ENCODE measurements around the gene DDX39A. TPM values are rescaled to one million over a fixed set of nuclear protein-coding genes. Genes with fewer than 3 reads are reported as not detected.

Gene DDX39A
- polyA plus RNA-seq, 4 donors = 61.9 to 139 (median 125) TPM

GRCh38 chr19:14430712-14431111 lies 11.6 kb upstream of the DDX39A start:
- Histone ChIP-seq H3K27ac (ENCODE audit: low read depth in 1 of 3, low read length in 2 of 3) (no peak overlapping the region), H3K4me1 (ENCODE audit: control insufficient read depth in 3 of 3, insufficient read depth in 2 of 3, low read depth in 1 of 3, low read length in 2 of 3) (peaks cover 0 to 16% (median 0%) of the 10 kb centered on the region in 3 donors), H3K36me3 (ENCODE audit: control insufficient read depth in 3 of 3, insufficient read depth in 2 of 3, low read depth in 1 of 3, low read length in 3 of 3) (peaks cover 0 to 15% (median 0%) of the 10 kb centered on the region in 3 donors), H3K27me3 (ENCODE audit: control insufficient read depth in 3 of 3, insufficient read depth in 3 of 3, low read length in 3 of 3) (peaks cover 0 to 15% (median 0%) of the 10 kb centered on the region in 3 donors), H3K9me3 (ENCODE audit: control insufficient read depth in 2 of 2, insufficient read depth in 1 of 2, low read depth in 1 of 2, low read length in 1 of 2) (no peaks in the 10 kb centered on the region), H3K4me3 (ENCODE audit: low read depth in 1 of 3, low read length in 3 of 3) (no peak overlapping the region)
- DNase-seq (no peak), FAIRE-seq (no peak)
- 58 to 69% (median 63%) methylated on average over 3 of the region's 3 CpGs for WGBS, 3 donors

DNA sequence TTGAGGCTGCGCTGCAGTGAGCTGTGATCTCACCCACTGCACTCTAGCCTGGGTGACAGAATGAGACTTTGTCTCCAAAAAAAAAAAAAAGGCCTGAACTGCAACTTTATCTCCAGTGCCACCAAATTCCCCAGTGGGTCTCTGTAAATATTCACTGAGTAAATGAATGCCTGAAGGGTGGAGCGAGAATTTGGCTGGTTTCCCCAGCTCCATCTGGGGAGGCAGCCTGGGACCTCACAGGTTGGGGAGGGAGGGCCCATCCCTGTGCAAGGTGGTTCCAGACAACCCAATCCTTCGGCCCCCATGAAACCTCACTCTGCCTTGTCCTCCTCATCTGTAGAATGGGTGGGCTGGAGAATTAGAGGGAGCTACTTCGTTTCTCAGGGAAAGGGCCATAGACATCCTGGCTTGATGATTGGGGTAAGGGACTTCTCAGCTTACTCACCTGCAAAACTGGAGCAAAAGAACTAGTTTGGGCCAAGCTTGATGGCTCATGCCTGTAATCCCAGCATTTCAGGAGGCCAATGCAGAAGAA lies 9.8 kb upstream of the DDX39A start:
- Histone ChIP-seq H3K27me3 (ENCODE audit: control insufficient read depth in 3 of 3, insufficient read depth in 3 of 3, low read length in 3 of 3) (peaks cover 0 to 15% (median 0%) of the 10 kb centered on the region in 3 donors), H3K27ac (ENCODE audit: low read depth in 1 of 3, low read length in 2 of 3) (no peak overlapping the region), H3K4me3 (ENCODE audit: low read depth in 1 of 3, low read length in 3 of 3) (no peak overlapping the region), H3K9me3 (ENCODE audit: control insufficient read depth in 2 of 2, insufficient read depth in 1 of 2, low read depth in 1 of 2, low read length in 1 of 2) (no peaks in the 10 kb centered on the region), H3K36me3 (ENCODE audit: control insufficient read depth in 3 of 3, insufficient read depth in 2 of 3, low read depth in 1 of 3, low read length in 3 of 3) (no peaks in the 10 kb centered on the region), H3K4me1 (ENCODE audit: control insufficient read depth in 3 of 3, insufficient read depth in 2 of 3, low read depth in 1 of 3, low read length in 2 of 3) (peaks cover 0 to 5% (median 0%) of the 10 kb centered on the region in 3 donors)
- no peak for FAIRE-seq
- 63 to 77% (median 63%) methylated on average over 4 of the region's 4 CpGs for WGBS, 3 donors
- no peak for DNase-seq

- FAIRE-seq (no peak), DNase-seq (no peak)
- H3K27me3 ChIP-seq (ENCODE audit: control insufficient read depth in 3 of 3, insufficient read depth in 3 of 3, low read length in 3 of 3) = peaks cover 0 to 10% (median 0%) of the 10 kb centered on the region in 3 donors
- 23 to 67% (median 42%) methylated on average over 2 of the region's 2 CpGs for WGBS, 3 donors
- no peak overlapping the region for H3K27ac ChIP-seq (ENCODE audit: low read depth in 1 of 3, low read length in 2 of 3)
- no peaks in the 10 kb centered on the region for H3K36me3 ChIP-seq (ENCODE audit: control insufficient read depth in 3 of 3, insufficient read depth in 2 of 3, low read depth in 1 of 3, low read length in 3 of 3)
- no peaks in the 10 kb centered on the region for H3K9me3 ChIP-seq (ENCODE audit: control insufficient read depth in 2 of 2, insufficient read depth in 1 of 2, low read depth in 1 of 2, low read length in 1 of 2)
- no peak overlapping the region for H3K4me3 ChIP-seq (ENCODE audit: low read depth in 1 of 3, low read length in 3 of 3)
- no peaks in the 10 kb centered on the region for H3K4me1 ChIP-seq (ENCODE audit: control insufficient read depth in 3 of 3, insufficient read depth in 2 of 3, low read depth in 1 of 3, low read length in 2 of 3)
Observed at GRCh38 chr19:14427461-14427860, 8.3 kb upstream of the DDX39A start.

DNA sequence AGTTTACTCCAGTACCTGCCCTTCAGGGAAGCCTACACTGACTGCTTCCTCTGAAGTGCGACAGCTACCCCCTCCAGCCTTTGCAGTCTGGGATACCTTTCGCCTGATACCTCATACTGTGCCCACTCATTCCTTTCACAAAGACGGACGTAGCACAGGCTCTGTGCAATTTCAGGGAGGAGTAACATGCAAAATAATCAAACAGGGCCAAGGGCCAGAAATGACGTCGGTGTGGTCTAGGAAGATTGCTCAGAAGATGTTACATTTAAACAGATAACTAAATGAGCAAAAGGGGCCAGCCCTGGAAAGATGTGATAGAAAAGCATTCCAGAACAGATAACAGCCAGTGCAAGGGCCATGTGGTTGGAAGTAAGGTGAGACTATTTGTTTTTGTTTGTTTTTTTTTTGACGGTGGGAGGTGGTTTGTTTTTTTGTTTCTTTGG lies 6.6 kb upstream of the DDX39A start:
- WGBS, 3 donors = 74 to 80% (median 75%) methylated on average over 7 of the region's 7 CpGs
- peaks cover 0 to 2% (median 0%) of the 10 kb centered on the region in 3 donors for H3K27me3 ChIP-seq (ENCODE audit: control insufficient read depth in 3 of 3, insufficient read depth in 3 of 3, low read length in 3 of 3)
- no peaks in the 10 kb centered on the region for H3K36me3 ChIP-seq (ENCODE audit: control insufficient read depth in 3 of 3, insufficient read depth in 2 of 3, low read depth in 1 of 3, low read length in 3 of 3)
- no peaks in the 10 kb centered on the region for H3K4me1 ChIP-seq (ENCODE audit: control insufficient read depth in 3 of 3, insufficient read depth in 2 of 3, low read depth in 1 of 3, low read length in 2 of 3)
- no peak overlapping the region for H3K27ac ChIP-seq (ENCODE audit: low read depth in 1 of 3, low read length in 2 of 3)
- FAIRE-seq (no peak), DNase-seq (no peak)
- H3K9me3 ChIP-seq (ENCODE audit: control insufficient read depth in 2 of 2, insufficient read depth in 1 of 2, low read depth in 1 of 2, low read length in 1 of 2) = no peaks in the 10 kb centered on the region
- H3K4me3 ChIP-seq (ENCODE audit: low read depth in 1 of 3, low read length in 3 of 3) = no peak overlapping the region

DNA sequence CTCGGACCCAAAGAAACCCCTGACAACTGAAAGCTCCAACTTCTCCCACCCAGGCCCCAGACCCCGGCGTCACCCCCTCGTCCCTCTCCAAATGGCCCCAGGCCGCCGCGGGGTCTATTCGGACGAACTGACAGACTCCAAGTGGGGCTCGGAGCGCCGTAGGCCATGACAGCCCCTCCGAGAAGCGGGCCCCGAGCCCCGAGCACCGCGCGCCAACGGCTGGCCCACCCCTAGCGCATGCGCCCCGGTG lies 360 bp downstream of the DDX39A start:
- H3K4me1 ChIP-seq (ENCODE audit: control insufficient read depth in 3 of 3, insufficient read depth in 2 of 3, low read depth in 1 of 3, low read length in 2 of 3) = peaks cover 0 to 14% (median 5%) of the 10 kb centered on the region in 3 donors
- 0 to 1% (median 1%) methylated on average over 17 to 23 of the region's 23 CpGs for WGBS, 3 donors
- DNase-seq (no peak), FAIRE-seq (no peak)
- H3K9me3 ChIP-seq (ENCODE audit: control insufficient read depth in 2 of 2, insufficient read depth in 1 of 2, low read depth in 1 of 2, low read length in 1 of 2) = peaks cover 0 to 2% of the 10 kb centered on the region in 2 donors
- peak overlapping the region; percentile 92 to 96 (median 95) for H3K27ac ChIP-seq (ENCODE audit: low read depth in 1 of 3, low read length in 2 of 3)
- H3K4me3 ChIP-seq (ENCODE audit: low read depth in 1 of 3, low read length in 3 of 3) = peak overlapping the region; percentile 93 to 97 (median 95)
- no peaks in the 10 kb centered on the region for H3K27me3 ChIP-seq (ENCODE audit: control insufficient read depth in 3 of 3, insufficient read depth in 3 of 3, low read length in 3 of 3)
- peaks cover 0 to 26% (median 0%) of the 10 kb centered on the region in 3 donors for H3K36me3 ChIP-seq (ENCODE audit: control insufficient read depth in 3 of 3, insufficient read depth in 2 of 3, low read depth in 1 of 3, low read length in 3 of 3)

DNA sequence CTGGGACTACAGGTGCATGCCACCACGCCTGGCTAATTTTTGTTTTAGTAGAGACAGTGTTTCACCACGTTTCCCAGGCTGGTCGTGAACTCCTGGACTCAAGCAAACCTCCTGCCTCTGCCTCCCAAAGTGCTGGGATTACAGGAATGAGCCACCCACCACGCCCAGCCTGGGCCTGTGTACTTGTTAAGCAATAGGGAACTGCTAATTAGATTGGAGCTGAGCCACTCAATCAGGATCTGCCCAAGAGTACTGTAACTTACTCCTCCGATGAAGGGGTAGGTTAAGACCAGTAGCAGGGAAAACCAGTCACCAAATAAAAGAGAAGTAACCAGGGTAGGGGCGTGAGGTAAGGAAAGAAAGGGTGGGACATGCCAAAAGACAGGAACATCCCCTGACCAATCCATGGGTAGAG lies 2.3 kb downstream of the DDX39A start:
- WGBS, 3 donors = 15 to 41% (median 21%) methylated on average over 6 of the region's 6 CpGs

DNA sequence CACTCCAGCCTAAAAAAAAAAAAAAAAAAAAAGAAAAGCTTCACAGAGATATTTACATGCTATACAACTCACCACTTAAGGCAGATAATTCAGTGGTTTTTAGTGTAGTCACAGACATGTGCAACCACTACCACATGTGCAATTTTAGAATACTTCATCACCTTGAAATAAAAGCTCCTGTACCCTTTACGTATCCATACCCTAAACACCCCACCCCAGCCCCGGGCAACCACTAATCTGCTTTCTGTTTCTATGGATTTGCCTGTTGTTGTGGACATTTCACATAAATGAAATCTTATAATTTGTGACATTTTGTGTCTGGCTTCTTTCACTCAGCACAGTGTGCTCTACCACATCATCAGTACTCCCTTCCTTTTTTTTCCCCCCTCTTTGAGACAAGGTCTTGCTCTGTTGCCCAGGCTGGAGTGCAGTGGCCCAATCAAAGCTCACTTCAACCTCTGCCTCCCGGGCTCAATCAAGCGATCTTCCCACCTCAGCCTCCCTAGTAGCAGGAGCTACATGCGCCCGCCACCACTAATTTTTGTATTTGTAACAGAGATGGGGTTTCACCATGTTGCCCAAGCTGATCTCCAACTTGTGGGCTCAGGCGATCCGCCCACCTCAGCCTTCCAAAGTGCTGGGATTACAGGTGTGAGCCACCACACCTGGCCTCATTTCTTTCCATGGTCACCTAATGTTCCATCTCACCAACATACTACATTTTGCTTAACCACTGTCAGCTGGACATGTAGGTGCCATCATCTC lies 4.0 kb downstream of the DDX39A start:
- DNase-seq (no peak), FAIRE-seq (no peak)
- 84 to 94% (median 86%) methylated on average over 8 of the region's 8 CpGs for WGBS, 3 donors
- peaks cover 0 to 14% (median 10%) of the 10 kb centered on the region in 3 donors for H3K4me1 ChIP-seq (ENCODE audit: control insufficient read depth in 3 of 3, insufficient read depth in 2 of 3, low read depth in 1 of 3, low read length in 2 of 3)
- no peaks in the 10 kb centered on the region for H3K27me3 ChIP-seq (ENCODE audit: control insufficient read depth in 3 of 3, insufficient read depth in 3 of 3, low read length in 3 of 3)
- H3K4me3 ChIP-seq (ENCODE audit: low read depth in 1 of 3, low read length in 3 of 3) = no peak overlapping the region
- H3K36me3 ChIP-seq (ENCODE audit: control insufficient read depth in 3 of 3, insufficient read depth in 2 of 3, low read depth in 1 of 3, low read length in 3 of 3) = peaks cover 9 to 62% (median 19%) of the 10 kb centered on the region in 3 donors
- no peak overlapping the region for H3K27ac ChIP-seq (ENCODE audit: low read depth in 1 of 3, low read length in 2 of 3)
- H3K9me3 ChIP-seq (ENCODE audit: control insufficient read depth in 2 of 2, insufficient read depth in 1 of 2, low read depth in 1 of 2, low read length in 1 of 2) = peaks cover 0 to 2% of the 10 kb centered on the region in 2 donors

More for the DNA sequence above, 2.3 kb downstream of the DDX39A start:
- Histone ChIP-seq H3K9me3 (ENCODE audit: control insufficient read depth in 2 of 2, insufficient read depth in 1 of 2, low read depth in 1 of 2, low read length in 1 of 2) (peaks cover 0 to 2% of the 10 kb centered on the region in 2 donors), H3K27ac (ENCODE audit: low read depth in 1 of 3, low read length in 2 of 3) (peak overlapping the region in 1 of 3 donors; percentile 30), H3K27me3 (ENCODE audit: control insufficient read depth in 3 of 3, insufficient read depth in 3 of 3, low read length in 3 of 3) (no peaks in the 10 kb centered on the region), H3K4me3 (ENCODE audit: low read depth in 1 of 3, low read length in 3 of 3) (no peak overlapping the region), H3K4me1 (ENCODE audit: control insufficient read depth in 3 of 3, insufficient read depth in 2 of 3, low read depth in 1 of 3, low read length in 2 of 3) (peaks cover 0 to 14% (median 10%) of the 10 kb centered on the region in 3 donors), H3K36me3 (ENCODE audit: control insufficient read depth in 3 of 3, insufficient read depth in 2 of 3, low read depth in 1 of 3, low read length in 3 of 3) (peaks cover 5 to 45% (median 6%) of the 10 kb centered on the region in 3 donors)
- DNase-seq = peak; percentile 34 to 83
- FAIRE-seq = no peak

- FAIRE-seq = no peak
- DNase-seq = no peak
- Histone ChIP-seq H3K4me1 (ENCODE audit: control insufficient read depth in 3 of 3, insufficient read depth in 2 of 3, low read depth in 1 of 3, low read length in 2 of 3) (peaks cover 0 to 23% (median 10%) of the 10 kb centered on the region in 3 donors), H3K4me3 (ENCODE audit: low read depth in 1 of 3, low read length in 3 of 3) (no peak overlapping the region), H3K9me3 (ENCODE audit: control insufficient read depth in 2 of 2, insufficient read depth in 1 of 2, low read depth in 1 of 2, low read length in 1 of 2) (no peaks in the 10 kb centered on the region), H3K27me3 (ENCODE audit: control insufficient read depth in 3 of 3, insufficient read depth in 3 of 3, low read length in 3 of 3) (no peaks in the 10 kb centered on the region), H3K27ac (ENCODE audit: low read depth in 1 of 3, low read length in 2 of 3) (no peak overlapping the region), H3K36me3 (ENCODE audit: control insufficient read depth in 3 of 3, insufficient read depth in 2 of 3, low read depth in 1 of 3, low read length in 3 of 3) (peaks cover 19 to 76% (median 30%) of the 10 kb centered on the region in 3 donors)
- WGBS, 3 donors = 67 to 92% (median 87%) methylated on average over 3 of the region's 3 CpGs
Observed at GRCh38 chr19:14413693-14414181, 5.4 kb downstream of the DDX39A start.

Measured in small intestine (tissue), 7 donors.